ENCODE data around the gene MYH14.

The MYH14 gene

DNA sequence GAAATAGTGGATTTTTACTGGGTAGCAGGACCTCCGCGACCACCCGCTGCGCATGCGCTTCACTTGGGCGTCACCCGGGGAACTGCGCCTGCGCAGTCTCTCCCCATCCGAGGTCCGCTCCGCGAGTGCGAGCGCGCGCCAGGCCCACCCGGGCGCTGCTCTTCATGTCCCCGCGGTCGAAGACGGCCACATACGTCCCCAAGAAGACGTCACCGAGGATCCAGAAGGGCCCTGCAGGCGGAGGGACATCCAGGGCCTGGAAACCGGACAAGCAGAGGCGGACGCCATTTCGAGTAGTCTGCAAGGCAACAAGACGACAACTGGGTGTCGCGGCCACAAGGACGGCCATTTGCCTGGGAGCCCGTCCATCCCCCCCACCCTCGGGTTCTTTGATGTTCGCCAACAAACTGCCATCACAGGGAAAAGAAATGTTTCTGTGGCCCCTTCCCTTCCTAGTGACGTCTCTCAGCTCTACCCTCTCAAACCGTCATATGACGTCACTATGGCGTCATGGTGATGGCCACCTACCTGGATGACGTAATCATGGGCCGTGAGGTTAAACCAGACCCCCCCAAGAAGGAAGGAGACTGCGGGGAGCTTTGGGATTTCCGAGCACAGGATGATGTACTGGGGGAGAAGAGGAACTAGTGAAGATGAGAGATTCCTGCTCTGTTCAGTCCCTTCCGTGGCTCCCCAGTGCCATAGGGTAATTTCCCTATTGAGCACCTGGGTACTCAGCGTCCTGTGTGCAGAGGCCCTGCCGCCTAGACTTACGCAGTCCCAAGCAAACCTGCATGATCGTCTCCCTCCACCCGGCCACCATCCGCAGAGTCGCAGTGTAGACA is 155.3 kb downstream of the MYH14 start:
- Histone ChIP-seq H3K4me3 (ENCODE audit: low read depth, low read length) (peak overlapping the region; percentile 48), H3K36me3 (replicated peaks) (no peaks in the 10 kb centered on the region), H3K27me3 (replicated peaks) (no peaks in the 10 kb centered on the region), H3K27ac (no peak overlapping the region)
- TF ChIP-seq CTCF (IDR thresholded peaks at IDR 0.05; ENCODE audit: low read depth, low read length, missing control alignments) = no peak
- no peak for DNase-seq
- in situ Hi-C loops (cut with HindIII; ENCODE audit: low pct_ligation_motif_present, low sequenced_read_pairs) = no loop called here

- no peak for DNase-seq
- TF ChIP-seq CTCF (IDR thresholded peaks at IDR 0.05; ENCODE audit: low read depth, low read length, missing control alignments) = no peak
- in situ Hi-C loops (cut with HindIII; ENCODE audit: low pct_ligation_motif_present, low sequenced_read_pairs) = no loop called here
- H3K27ac ChIP-seq = no peak overlapping the region
- no peaks in the 10 kb centered on the region for H3K27me3 ChIP-seq (replicated peaks)
- H3K4me3 ChIP-seq (ENCODE audit: low read depth, low read length) = no peak overlapping the region
- H3K36me3 ChIP-seq (replicated peaks) = no peaks in the 10 kb centered on the region
Measured at GRCh38 chr19:50359328-50359818, 156.0 kb downstream of the MYH14 start.
